ENCODE data around the gene SAMD11.

Gene SAMD11

GRCh38 chr1:931380-932172 lies 7.9 kb downstream of the SAMD11 start:
- DNase-seq (ENCODE audit: low spot score) = no peak

- DNase-seq (ENCODE audit: low spot score) = no peak
Measured at GRCh38 chr1:932173-932510, 8.4 kb downstream of the SAMD11 start.

GRCh38 chr1:932776-933602 lies 9.3 kb downstream of the SAMD11 start:
- DNase-seq (ENCODE audit: low spot score) = no peak

GRCh38 chr1:933603-933940 lies 9.8 kb downstream of the SAMD11 start:
- DNase-seq (ENCODE audit: low spot score) = no peak

GRCh38 chr1:934991-935750 lies 11.4 kb downstream of the SAMD11 start:
- no peak for DNase-seq (ENCODE audit: low spot score)

GRCh38 chr1:935751-936231 lies 12.1 kb downstream of the SAMD11 start:
- peak; percentile 85 for DNase-seq (ENCODE audit: low spot score)

GRCh38 chr1:936348-937264 lies 12.9 kb downstream of the SAMD11 start:
- no peak for DNase-seq (ENCODE audit: low spot score)

GRCh38 chr1:937521-937920 lies 13.8 kb downstream of the SAMD11 start:
- no peak for DNase-seq (ENCODE audit: low spot score)

- DNase-seq (ENCODE audit: low spot score) = peak; percentile 82
Measured at GRCh38 chr1:938088-938683, 14.5 kb downstream of the SAMD11 start.

GRCh38 chr1:938711-939489 lies 15.2 kb downstream of the SAMD11 start:
- DNase-seq (ENCODE audit: low spot score) = peak; percentile 63

GRCh38 chr1:939511-940106 lies 15.9 kb downstream of the SAMD11 start:
- DNase-seq (ENCODE audit: low spot score) = peak; percentile 50

- DNase-seq (ENCODE audit: low spot score) = no peak
Measured at GRCh38 chr1:940107-941014, 16.6 kb downstream of the SAMD11 start.

GRCh38 chr1:941015-941587 lies 17.4 kb downstream of the SAMD11 start:
- DNase-seq (ENCODE audit: low spot score) = no peak

GRCh38 chr1:941588-942383 lies 18.1 kb downstream of the SAMD11 start:
- DNase-seq (ENCODE audit: low spot score) = peak; percentile 79

- no peak for DNase-seq (ENCODE audit: low spot score)
Measured at GRCh38 chr1:942411-942821, 18.7 kb downstream of the SAMD11 start.

GRCh38 chr1:942864-943533 lies 19.3 kb downstream of the SAMD11 start:
- DNase-seq (ENCODE audit: low spot score) = peak; percentile 61
